Endodermal cell (in vitro differentiated cells): ENCODE results near the gene RBKS. TPM values are rescaled to one million over a fixed set of nuclear protein-coding genes. Genes with fewer than 3 reads are reported as not detected.

Experiments used
- DNase-seq: peaks from one replicate; pipeline ENCODE4 v3.0.0-alpha.2; 2017
- H3K27ac ChIP-seq: 2 replicates; pipeline ENCODE4 v1.5.1; 2013; ENCODE audit warnings: mild to moderate bottlenecking, low read depth, low read length, moderate library complexity
- H3K27me3 ChIP-seq: 2 replicates; pipeline ENCODE4 v1.6.1; 2013; ENCODE audit warnings: mild to moderate bottlenecking, low read length, moderate library complexity; ENCODE audit not compliant: insufficient read depth, control insufficient read depth, poor library complexity, severe bottlenecking
- H3K36me3 ChIP-seq: 2 replicates; pipeline ENCODE4 v1.7.0; 2013; ENCODE audit warnings: mild to moderate bottlenecking, low read length, moderate library complexity; ENCODE audit not compliant: control insufficient read depth, insufficient read depth
- H3K4me1 ChIP-seq: one replicate; pipeline ENCODE4 v1.7.0; 2013; ENCODE audit warnings: low read length; ENCODE audit not compliant: control insufficient read depth, insufficient read depth
- H3K4me3 ChIP-seq: 2 replicates; pipeline ENCODE4 v1.5.1; 2013; ENCODE audit warnings: mild to moderate bottlenecking, low read length, moderate library complexity
- H3K9ac ChIP-seq: 2 replicates; pipeline ENCODE4 v1.6.1; 2013; ENCODE audit warnings: mild to moderate bottlenecking, low read length, moderate library complexity; ENCODE audit not compliant: poor library complexity, severe bottlenecking; ENCODE audit errors: extremely low read depth
- H3K9me3 ChIP-seq: 2 replicates; pipeline ENCODE4 v1.6.1; 2013; ENCODE audit warnings: mild to moderate bottlenecking, low read length, moderate library complexity; ENCODE audit not compliant: control insufficient read depth
- H3K27ac Mint-ChIP-seq: 2 replicates; pipeline ENCODE4 v1.8.0; 2020; ENCODE audit warnings: mixed read lengths
- H3K27me3 Mint-ChIP-seq: 2 replicates; pipeline ENCODE4 v1.8.0; 2021; ENCODE audit warnings: mild to moderate bottlenecking, mixed read lengths; ENCODE audit not compliant: insufficient read depth
- H3K36me3 Mint-ChIP-seq: 2 replicates; pipeline ENCODE4 v1.8.0; 2020; ENCODE audit warnings: low read depth, mixed read lengths
- H3K4me1 Mint-ChIP-seq: 2 replicates; pipeline ENCODE4 v1.8.0; 2020; ENCODE audit warnings: mixed read lengths
- H3K4me3 Mint-ChIP-seq: 2 replicates; pipeline ENCODE4 v1.8.0; 2020; ENCODE audit warnings: mild to moderate bottlenecking, moderate library complexity, mixed read lengths
- H3K9me3 Mint-ChIP-seq: 2 replicates; pipeline ENCODE4 v1.8.0; 2020; ENCODE audit warnings: mild to moderate bottlenecking, mixed read lengths
- CTCF ChIP-seq: fragments of 200-600 bp; sonication (generic); conservative IDR thresholded peaks from 2 replicates; pipeline ENCODE4 v1.5.0; 2021; ENCODE audit warnings: antibody characterized with exemption, mild to moderate bottlenecking
- WGBS, 2 experiments: methylation state at CpG; one replicate each; pipeline versions ENCODE4 v1.1.5 to v1.1.7; 2013; ENCODE audit warnings: missing lambda C conversion rate in 2 of 2, mixed read lengths in 1 of 2; ENCODE audit not compliant: insufficient coverage in 1 of 2, insufficient read length in 1 of 2; 5-methylcytosine and 5-hydroxymethylcytosine counted together
- total RNA-seq, 2 donors: library from RNA; stranded (reverse); fragmentation: NEBNext Ultra II Directional in 1 of 2; extraction: Animal tissue kit (Norgen Biotek cat#: 25700) in 1 of 2; gene quantifications; 2 replicates in 1 of 2; 3 replicates in 1 of 2; pipeline ENCODE4 v1.2.1, GENCODE V29; 2021

Gene RBKS
- total RNA-seq, 2 donors from 2014 or later = 4.4 to 4.9 TPM

- Histone ChIP-seq H3K9me3 (no peaks in the 10 kb centered on the region), H3K9ac (no peak overlapping the region), H3K4me3 (no peak overlapping the region), H3K36me3 (no peaks in the 10 kb centered on the region), H3K27me3 (no peaks in the 10 kb centered on the region), H3K27ac (no peak overlapping the region), H3K4me1 (no peaks in the 10 kb centered on the region)
- WGBS, 2 experiments = 82 to 89% methylated on average over 1 to 2 of the region's 2 CpGs
- DNase-seq = no peak
- Mint-ChIP-seq H3K27me3 (no peaks in the 10 kb centered on the region), H3K27ac (no peak overlapping the region), H3K36me3 (no peaks in the 10 kb centered on the region), H3K4me1 (no peaks in the 10 kb centered on the region), H3K4me3 (no peak overlapping the region), H3K9me3 (no peaks in the 10 kb centered on the region)
- TF ChIP-seq CTCF = no peak
Measured at GRCh38 chr2:27847333-27847732, 42.9 kb downstream of the RBKS start.

DNA sequence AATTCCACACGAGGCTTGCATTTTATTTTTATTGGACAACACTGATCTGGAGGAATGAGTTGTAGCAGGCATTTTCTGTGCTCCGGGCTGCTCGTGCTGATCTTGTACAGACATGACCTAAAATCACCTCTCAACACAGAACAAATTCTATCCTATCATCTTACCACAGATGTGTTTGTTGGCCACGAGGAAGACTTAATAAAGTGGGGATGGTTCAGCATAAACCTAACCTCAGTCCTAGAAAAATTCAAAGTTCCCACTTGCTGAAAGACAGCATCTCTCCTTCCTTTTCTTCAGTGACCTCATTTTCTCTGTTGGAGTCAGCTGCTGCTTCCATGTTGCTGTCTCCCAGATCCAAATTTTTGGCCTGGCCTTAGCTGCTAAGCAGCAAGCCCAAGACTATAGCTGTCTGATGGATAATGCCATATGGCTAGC is 45.3 kb downstream of the RBKS start:
- Mint-ChIP-seq H3K36me3 (no peaks in the 10 kb centered on the region), H3K9me3 (no peaks in the 10 kb centered on the region), H3K4me3 (no peak overlapping the region), H3K27ac (no peak overlapping the region), H3K4me1 (no peaks in the 10 kb centered on the region), H3K27me3 (no peaks in the 10 kb centered on the region)
- no peaks in the 10 kb centered on the region for H3K27me3 ChIP-seq
- DNase-seq = no peak
- 87 to 100% methylated on average over 1 to 4 of the region's 4 CpGs for WGBS, 2 experiments
- no peak overlapping the region for H3K4me3 ChIP-seq
- no peaks in the 10 kb centered on the region for H3K9me3 ChIP-seq
- no peak for TF ChIP-seq CTCF
- H3K9ac ChIP-seq = no peak overlapping the region
- H3K27ac ChIP-seq = no peak overlapping the region
- no peaks in the 10 kb centered on the region for H3K36me3 ChIP-seq
- no peaks in the 10 kb centered on the region for H3K4me1 ChIP-seq

GRCh38 chr2:27843992-27844391 is 46.2 kb downstream of the RBKS start:
- TF ChIP-seq CTCF = no peak
- no peak for DNase-seq
- H3K9ac ChIP-seq = no peak overlapping the region
- H3K27ac ChIP-seq = no peak overlapping the region
- WGBS, 2 experiments = 88 to 92% methylated on average over 6 of the region's 7 CpGs
- Mint-ChIP-seq H3K27me3 (no peaks in the 10 kb centered on the region), H3K27ac (no peak overlapping the region), H3K36me3 (no peaks in the 10 kb centered on the region), H3K9me3 (no peaks in the 10 kb centered on the region), H3K4me3 (no peak overlapping the region), H3K4me1 (no peaks in the 10 kb centered on the region)
- H3K4me3 ChIP-seq = no peak overlapping the region
- no peaks in the 10 kb centered on the region for H3K27me3 ChIP-seq
- no peaks in the 10 kb centered on the region for H3K36me3 ChIP-seq
- H3K9me3 ChIP-seq = no peaks in the 10 kb centered on the region
- H3K4me1 ChIP-seq = no peaks in the 10 kb centered on the region
